ENCODE results near the gene HOXD1.

The HOXD1 gene

GRCh38 chr2:176174382-176174823 lies 14.1 kb upstream of the HOXD1 start:
- Mint-ChIP-seq H3K4me3 (no peak overlapping the region), H3K4me1 (ENCODE audit: low read depth in 2 of 2) (peaks cover 0 to 8% of the 10 kb centered on the region in 2 donors), H3K27me3 (peaks cover 94 to 100% of the 10 kb centered on the region in 2 donors), H3K9me3 (no peaks in the 10 kb centered on the region), H3K27ac (no peak overlapping the region), H3K36me3 (ENCODE audit: insufficient read depth) (peaks cover 2% of the 10 kb centered on the region)
- ATAC-seq (replicated peaks) (no peak), DNase-seq (no peak)

GRCh38 chr2:176174824-176175708 lies 13.4 kb upstream of the HOXD1 start:
- no peak for ATAC-seq (replicated peaks)
- DNase-seq: no peak
- no peak overlapping the region for H3K4me3 Mint-ChIP-seq
- H3K4me1 Mint-ChIP-seq (ENCODE audit: low read depth in 2 of 2): peaks cover 0 to 8% of the 10 kb centered on the region in 2 donors
- no peaks in the 10 kb centered on the region for H3K9me3 Mint-ChIP-seq
- peaks cover 2% of the 10 kb centered on the region for H3K36me3 Mint-ChIP-seq (ENCODE audit: insufficient read depth)
- no peak overlapping the region for H3K27ac Mint-ChIP-seq
- H3K27me3 Mint-ChIP-seq: peaks cover 94 to 100% of the 10 kb centered on the region in 2 donors

- H3K27me3 Mint-ChIP-seq: peaks cover 94 to 100% of the 10 kb centered on the region in 2 donors
- peaks cover 2% of the 10 kb centered on the region for H3K36me3 Mint-ChIP-seq (ENCODE audit: insufficient read depth)
- H3K9me3 Mint-ChIP-seq: no peaks in the 10 kb centered on the region
- H3K4me1 Mint-ChIP-seq (ENCODE audit: low read depth in 2 of 2): peaks cover 0 to 8% of the 10 kb centered on the region in 2 donors
- DNase-seq (no peak), ATAC-seq (replicated peaks) (no peak)
- H3K4me3 Mint-ChIP-seq: no peak overlapping the region
- no peak overlapping the region for H3K27ac Mint-ChIP-seq
Observed at GRCh38 chr2:176175709-176176607, 12.5 kb upstream of the HOXD1 start.

- H3K4me1 Mint-ChIP-seq (ENCODE audit: low read depth in 2 of 2): peaks cover 0 to 6% of the 10 kb centered on the region in 2 donors
- peaks cover 84 to 97% of the 10 kb centered on the region in 2 donors for H3K27me3 Mint-ChIP-seq
- H3K4me3 Mint-ChIP-seq: peak overlapping the region in 1 of 2 donors; percentile 19
- H3K27ac Mint-ChIP-seq: no peak overlapping the region
- ATAC-seq (replicated peaks) (no peak), DNase-seq (no peak)
- no peaks in the 10 kb centered on the region for H3K9me3 Mint-ChIP-seq
- H3K36me3 Mint-ChIP-seq (ENCODE audit: insufficient read depth): peaks cover 2% of the 10 kb centered on the region
Observed at GRCh38 chr2:176177580-176178037, 10.9 kb upstream of the HOXD1 start.

GRCh38 chr2:176178038-176178756 lies 10.3 kb upstream of the HOXD1 start:
- H3K4me3 Mint-ChIP-seq: peak overlapping the region in 1 of 2 donors; percentile 19
- no peak for ATAC-seq (replicated peaks)
- H3K4me1 Mint-ChIP-seq (ENCODE audit: low read depth in 2 of 2): peaks cover 0 to 6% of the 10 kb centered on the region in 2 donors
- peaks cover 2% of the 10 kb centered on the region for H3K36me3 Mint-ChIP-seq (ENCODE audit: insufficient read depth)
- peaks cover 84 to 97% of the 10 kb centered on the region in 2 donors for H3K27me3 Mint-ChIP-seq
- no peak overlapping the region for H3K27ac Mint-ChIP-seq
- DNase-seq: no peak
- no peaks in the 10 kb centered on the region for H3K9me3 Mint-ChIP-seq

- Mint-ChIP-seq H3K4me1 (ENCODE audit: low read depth in 2 of 2) (peaks cover 0 to 6% of the 10 kb centered on the region in 2 donors), H3K4me3 (no peak overlapping the region), H3K27ac (no peak overlapping the region), H3K9me3 (no peaks in the 10 kb centered on the region), H3K36me3 (ENCODE audit: insufficient read depth) (peaks cover 2% of the 10 kb centered on the region), H3K27me3 (peaks cover 84 to 97% of the 10 kb centered on the region in 2 donors)
- ATAC-seq (replicated peaks) (no peak), DNase-seq (no peak)
Observed at GRCh38 chr2:176178757-176179295, 9.6 kb upstream of the HOXD1 start.

GRCh38 chr2:176181551-176181950 lies 6.9 kb upstream of the HOXD1 start:
- DNase-seq: no peak
- no peak for ATAC-seq (replicated peaks)
- Mint-ChIP-seq H3K27ac (no peak overlapping the region), H3K9me3 (no peaks in the 10 kb centered on the region), H3K4me1 (ENCODE audit: low read depth in 2 of 2) (peaks cover 0 to 1% of the 10 kb centered on the region in 2 donors), H3K4me3 (no peak overlapping the region), H3K36me3 (ENCODE audit: insufficient read depth) (peaks cover 2% of the 10 kb centered on the region), H3K27me3 (peaks cover 77 to 97% of the 10 kb centered on the region in 2 donors)

- ATAC-seq (replicated peaks) (no peak), DNase-seq (no peak)
- Mint-ChIP-seq H3K9me3 (no peaks in the 10 kb centered on the region), H3K27me3 (peaks cover 75 to 97% of the 10 kb centered on the region in 2 donors), H3K4me1 (ENCODE audit: low read depth in 2 of 2) (peaks cover 5 to 6% of the 10 kb centered on the region in 2 donors), H3K27ac (no peak overlapping the region), H3K36me3 (ENCODE audit: insufficient read depth) (peaks cover 4% of the 10 kb centered on the region), H3K4me3 (no peak overlapping the region)
Observed at GRCh38 chr2:176182671-176183070, 5.8 kb upstream of the HOXD1 start.

- Mint-ChIP-seq H3K9me3 (no peaks in the 10 kb centered on the region), H3K27ac (no peak overlapping the region), H3K4me3 (no peak overlapping the region), H3K36me3 (ENCODE audit: insufficient read depth) (peaks cover 3% of the 10 kb centered on the region), H3K27me3 (peaks cover 69 to 92% of the 10 kb centered on the region in 2 donors), H3K4me1 (ENCODE audit: low read depth in 2 of 2) (peaks cover 16 to 17% of the 10 kb centered on the region in 2 donors)
- no peak for ATAC-seq (replicated peaks)
- no peak for DNase-seq
Observed at GRCh38 chr2:176184749-176185148, 3.7 kb upstream of the HOXD1 start.

- no peak for DNase-seq
- ATAC-seq (replicated peaks): no peak
- Mint-ChIP-seq H3K4me3 (no peak overlapping the region), H3K4me1 (ENCODE audit: low read depth in 2 of 2) (peaks cover 17% of the 10 kb centered on the region in 2 donors), H3K36me3 (ENCODE audit: insufficient read depth) (peaks cover 3% of the 10 kb centered on the region), H3K9me3 (no peaks in the 10 kb centered on the region), H3K27me3 (peaks cover 69 to 91% of the 10 kb centered on the region in 2 donors), H3K27ac (no peak overlapping the region)
Observed at GRCh38 chr2:176186024-176186423, 2.4 kb upstream of the HOXD1 start.

GRCh38 chr2:176187200-176187898 lies 1.1 kb upstream of the HOXD1 start:
- H3K4me1 Mint-ChIP-seq (ENCODE audit: low read depth in 2 of 2): peaks cover 17% of the 10 kb centered on the region in 2 donors
- H3K4me3 Mint-ChIP-seq: peak overlapping the region; percentile 84 to 86
- H3K27ac Mint-ChIP-seq: no peak overlapping the region
- DNase-seq: no peak
- no peaks in the 10 kb centered on the region for H3K9me3 Mint-ChIP-seq
- no peak for ATAC-seq (replicated peaks)
- H3K36me3 Mint-ChIP-seq (ENCODE audit: insufficient read depth): peaks cover 3% of the 10 kb centered on the region
- peaks cover 79 to 92% of the 10 kb centered on the region in 2 donors for H3K27me3 Mint-ChIP-seq
